GM18505 (cell line): ENCODE data around the gene IKZF1.
"Not testable (repeated sequence)": the region's sequence is repeated elsewhere in the genome, so short reads cannot be mapped to it uniquely, and the experiment has no call there.

Experiments used
- ATAC-seq: cut with Tn5 transposase; IDR thresholded peaks from one replicate; pipeline ENCODE4 v1.9.1; 2021; ENCODE audit not compliant: unreplicated experiment
- POLR2A ChIP-seq: IDR thresholded peaks from 4 replicates; pipeline ENCODE4 v1.6.1; 2011; ENCODE audit warnings: borderline replicate concordance; ENCODE audit not compliant: insufficient read depth, insufficient read length; ENCODE audit errors: extremely low read depth

The IKZF1 gene

DNA sequence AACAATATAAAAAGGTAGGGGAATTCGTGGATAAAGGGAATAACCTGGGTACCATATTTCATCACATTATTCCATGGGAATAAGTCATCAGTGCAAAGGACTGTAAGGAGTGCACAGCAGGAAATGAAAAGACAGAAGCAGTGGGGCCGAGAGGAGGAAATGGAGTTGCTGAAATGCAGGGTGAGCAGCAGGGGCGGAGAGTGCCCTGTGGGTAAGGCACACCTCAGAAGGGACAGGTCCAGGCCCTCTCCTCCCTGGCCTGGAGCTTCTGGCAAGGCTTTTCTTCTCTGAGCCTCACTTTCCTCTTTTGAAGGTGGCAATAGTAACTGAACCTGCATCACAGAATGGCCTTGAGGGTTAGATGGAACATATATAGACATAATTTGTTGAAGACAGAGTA is 26.2 kb downstream of the IKZF1 start:
- no peak for ATAC-seq
- TF ChIP-seq POLR2A, result no peak

DNA sequence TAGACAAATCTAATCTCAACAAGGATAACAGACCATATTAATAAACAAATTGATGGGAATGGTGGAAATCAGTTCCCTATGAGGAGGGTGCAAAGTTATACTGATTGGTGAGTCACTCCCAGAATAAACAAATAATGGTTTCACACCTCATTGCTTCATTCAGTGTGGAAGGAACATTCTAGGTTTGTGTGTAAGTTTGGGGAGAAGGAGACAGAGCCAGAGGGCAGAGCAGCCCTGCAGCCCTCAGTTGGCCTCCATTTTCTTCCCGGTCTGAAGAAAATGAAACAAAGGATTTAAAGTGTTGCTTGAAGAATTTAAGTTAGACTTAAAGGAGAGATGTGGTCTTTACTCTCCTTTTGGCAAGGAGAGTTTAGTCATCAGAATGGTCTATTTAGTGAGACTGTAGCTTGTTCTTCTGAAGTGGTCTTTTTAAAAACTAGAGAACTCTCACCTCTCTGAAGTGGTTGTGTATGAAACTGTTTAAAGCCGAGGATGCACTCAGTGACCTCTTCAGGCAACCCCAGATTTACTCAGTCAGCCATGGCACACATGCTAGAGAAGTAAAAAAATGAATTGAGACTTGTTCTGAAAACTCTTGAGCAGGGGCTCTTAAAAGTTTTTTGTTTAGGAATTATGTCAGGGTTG is 27.2 kb downstream of the IKZF1 start:
- TF ChIP-seq POLR2A, result no peak
- ATAC-seq, result peak; percentile 52

DNA sequence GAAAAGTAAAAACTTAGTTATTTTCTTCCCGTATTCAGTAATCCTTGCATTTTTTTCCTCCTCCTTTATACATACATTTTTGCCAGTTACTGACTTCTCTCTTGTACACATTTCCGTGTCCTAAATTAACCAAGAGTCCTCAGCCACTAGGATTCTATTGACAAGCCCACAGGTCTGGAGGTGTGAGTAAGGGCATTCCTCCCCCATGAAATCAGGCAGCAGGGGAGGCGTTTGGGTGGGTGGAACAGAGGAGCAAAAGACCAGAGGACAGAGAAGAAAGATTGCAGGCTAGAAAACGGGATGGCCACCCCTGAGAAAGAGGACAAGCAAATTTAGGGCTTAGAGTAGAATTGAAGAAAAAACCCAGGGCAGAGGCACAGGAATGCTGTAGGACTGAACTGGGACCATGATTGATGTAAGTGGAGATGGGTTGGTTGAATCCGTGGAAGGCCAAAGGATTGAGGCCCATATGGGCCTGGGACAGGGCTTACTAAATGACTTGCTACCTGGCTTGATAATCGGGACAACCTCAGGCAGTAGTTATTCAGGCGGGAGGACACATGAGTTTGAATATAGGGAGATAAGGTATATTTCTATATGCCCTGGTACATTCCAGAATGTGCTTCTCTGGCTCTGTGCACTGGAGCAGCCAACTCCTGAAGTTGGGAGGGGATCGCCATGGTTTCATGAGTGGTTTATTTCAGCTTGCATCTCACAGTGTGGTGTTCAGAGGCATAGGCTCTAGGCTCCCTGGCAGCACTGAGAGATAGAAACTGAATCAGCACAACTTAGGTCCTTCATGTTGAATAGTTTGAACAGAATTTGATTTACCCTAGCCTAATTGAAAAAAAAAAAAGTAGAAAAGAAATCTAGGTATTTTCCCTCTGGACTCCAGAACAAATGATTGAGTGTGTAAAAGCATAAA is 28.0 kb downstream of the IKZF1 start:
- ATAC-seq, result no peak
- TF ChIP-seq POLR2A, result no peak

DNA sequence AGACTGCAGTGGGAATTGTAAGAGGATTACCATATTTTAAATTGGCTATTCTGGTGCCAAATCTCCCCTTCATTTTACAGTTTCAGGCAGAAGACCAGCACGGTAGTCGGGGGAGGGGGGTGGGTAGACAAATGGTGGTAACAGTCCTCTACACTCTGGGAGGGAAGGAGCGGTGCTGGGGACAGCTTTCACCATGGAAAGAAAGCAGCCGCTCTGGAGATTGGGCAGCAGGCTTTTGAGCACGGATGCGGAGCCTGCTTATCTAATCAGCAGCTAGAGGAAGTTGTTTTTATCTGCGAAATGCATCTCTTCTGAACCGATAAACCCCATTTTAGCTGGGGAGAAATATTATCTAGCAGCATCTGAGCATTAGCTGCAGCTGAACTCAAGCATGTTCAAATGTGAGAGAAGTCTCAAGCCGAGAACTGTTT is 28.7 kb downstream of the IKZF1 start:
- no peak for ATAC-seq
- TF ChIP-seq POLR2A, result no peak

DNA sequence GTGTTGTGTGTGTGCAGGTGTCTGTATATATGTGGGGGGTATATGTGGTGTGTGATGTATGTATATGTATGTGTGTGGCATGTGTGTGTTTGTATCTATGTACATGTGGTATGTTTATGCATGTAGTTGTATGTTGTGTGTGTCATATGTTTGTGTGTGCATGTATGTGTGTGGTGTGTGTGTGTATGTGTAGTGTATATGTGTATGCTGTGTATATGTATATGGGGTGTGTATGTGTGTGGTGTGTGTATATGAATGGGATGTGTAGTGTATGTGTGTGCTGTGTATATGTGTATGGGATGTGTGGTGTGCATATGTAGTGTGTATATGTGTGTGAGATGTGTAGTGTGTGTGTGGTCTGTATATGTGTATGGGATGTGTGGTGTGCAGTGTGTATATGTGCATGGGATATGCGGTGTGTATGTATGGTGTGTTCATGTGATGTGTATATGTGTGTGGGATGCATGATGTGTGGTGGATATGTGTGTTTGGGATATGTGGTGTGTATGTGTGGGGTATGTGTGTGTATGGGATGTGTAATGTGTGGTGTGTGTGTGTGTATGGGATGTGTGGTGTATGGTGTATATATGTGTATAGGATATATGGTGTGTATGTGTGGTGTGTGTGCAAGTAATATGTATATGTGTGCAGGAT is 30.0 kb downstream of the IKZF1 start:
- TF ChIP-seq POLR2A, result no peak
- no peak for ATAC-seq

DNA sequence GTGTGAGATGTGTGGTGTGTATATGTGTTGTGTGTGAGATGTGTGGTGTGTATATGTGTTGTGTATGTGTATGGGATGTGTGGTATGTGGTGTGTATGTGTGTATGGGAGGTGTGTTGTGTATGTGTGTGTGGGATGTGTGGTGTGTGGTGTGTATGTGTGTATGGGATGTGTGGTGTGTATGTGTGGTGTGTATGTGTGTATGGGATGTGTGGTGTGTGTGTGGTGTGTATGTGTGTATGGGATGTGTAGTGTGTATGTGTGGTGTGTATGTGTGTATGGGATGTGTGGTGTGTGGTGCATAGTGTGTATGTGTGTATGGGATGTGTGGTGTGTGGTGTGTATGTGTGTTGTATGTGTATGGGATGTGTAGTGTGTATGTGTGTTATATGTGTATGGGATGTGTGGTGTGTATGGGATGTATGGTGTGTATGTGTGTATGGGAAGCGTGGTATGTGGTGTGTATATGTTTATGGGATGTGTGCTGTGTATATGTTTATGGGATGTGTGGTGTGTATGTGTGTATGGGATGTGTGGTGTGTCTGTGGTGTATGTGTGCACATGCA is 30.8 kb downstream of the IKZF1 start:
- no peak for ATAC-seq
- TF ChIP-seq POLR2A, result no peak

DNA sequence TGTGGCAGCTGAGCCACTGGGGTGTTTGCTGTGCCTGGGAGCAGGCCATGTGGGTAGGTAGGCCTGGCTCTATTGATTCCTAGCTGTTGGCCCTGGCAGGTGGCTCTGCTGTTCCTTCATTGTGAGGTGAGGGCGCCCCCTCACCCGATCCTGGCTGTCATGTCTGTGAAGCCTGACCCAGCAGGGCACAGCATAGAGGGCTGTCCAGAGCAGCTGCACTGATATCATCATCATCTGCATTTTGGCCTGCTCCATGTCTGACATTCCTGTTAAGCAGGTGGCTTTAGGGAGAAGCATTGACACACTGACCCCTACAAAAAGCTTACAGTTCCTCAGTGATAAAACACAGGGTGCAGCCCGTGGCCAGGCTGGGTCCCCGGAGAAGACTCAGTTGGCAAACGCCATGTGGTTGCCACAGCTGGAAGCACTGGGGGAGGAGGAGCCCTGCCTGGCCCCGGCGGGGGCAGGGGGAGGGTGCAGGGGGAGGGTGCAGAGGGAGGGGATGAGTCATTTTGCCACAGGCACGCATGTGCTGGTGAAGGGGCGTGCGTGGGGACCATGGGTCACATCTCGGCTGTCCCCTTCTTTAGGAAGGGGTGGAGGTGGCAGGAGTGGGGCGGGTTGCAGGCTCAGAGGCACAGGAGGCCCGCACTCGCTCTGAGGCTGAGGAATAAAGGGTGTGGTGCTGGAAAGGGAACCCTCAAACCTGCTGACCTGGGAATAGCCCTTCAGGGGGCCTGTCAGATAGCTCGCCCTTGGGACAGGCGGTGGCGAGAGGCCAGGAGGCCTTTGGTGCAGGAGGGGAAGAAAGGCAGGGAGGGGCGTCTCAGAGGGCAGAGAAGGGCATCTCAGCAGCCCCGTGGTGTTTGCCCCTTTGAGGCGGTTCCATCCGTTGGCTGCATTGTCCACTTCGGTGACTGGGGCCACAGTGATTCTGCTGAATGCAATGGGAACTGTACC is 31.6 kb downstream of the IKZF1 start:
- no peak for ATAC-seq
- TF ChIP-seq POLR2A, result no peak

DNA sequence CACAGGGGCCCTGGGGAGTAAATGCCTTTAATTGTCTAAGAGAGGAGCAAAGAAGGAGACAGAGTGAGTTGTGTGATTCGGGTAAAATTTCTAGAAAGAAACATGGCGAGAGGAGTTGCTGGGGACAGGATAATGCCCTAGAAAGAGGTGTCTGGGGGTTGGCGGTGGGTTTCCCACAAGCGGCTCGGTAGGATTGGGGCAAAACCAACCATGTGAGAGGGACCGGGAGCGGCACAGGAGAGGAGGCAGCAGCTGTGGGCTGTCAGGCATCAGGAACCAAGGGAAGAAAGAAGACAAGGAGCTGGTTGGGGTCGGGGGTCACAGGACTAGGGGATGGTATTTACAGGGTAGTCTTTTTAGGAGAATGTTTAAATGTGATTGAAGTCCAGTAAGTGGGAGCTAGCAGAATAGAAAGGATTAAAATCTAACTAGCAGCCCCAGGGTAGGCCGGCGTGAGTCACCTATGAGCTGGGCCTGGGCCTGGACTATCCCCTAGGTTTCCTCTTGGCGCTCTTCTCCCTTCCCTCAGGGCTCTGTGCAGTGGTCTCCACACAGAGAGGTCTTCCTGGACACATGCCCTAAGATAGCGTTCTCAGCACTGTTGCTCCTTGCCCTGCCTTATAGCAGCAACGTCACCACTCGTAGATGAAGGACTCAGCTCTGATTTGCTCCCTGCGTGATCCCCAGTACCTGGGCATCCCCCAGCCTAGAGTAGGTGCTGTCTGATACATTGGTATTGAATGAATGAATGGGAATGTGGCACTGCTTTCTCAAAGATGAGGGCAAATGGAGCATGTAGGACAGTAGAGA is 32.6 kb downstream of the IKZF1 start:
- TF ChIP-seq POLR2A, result no peak
- ATAC-seq, result no peak

DNA sequence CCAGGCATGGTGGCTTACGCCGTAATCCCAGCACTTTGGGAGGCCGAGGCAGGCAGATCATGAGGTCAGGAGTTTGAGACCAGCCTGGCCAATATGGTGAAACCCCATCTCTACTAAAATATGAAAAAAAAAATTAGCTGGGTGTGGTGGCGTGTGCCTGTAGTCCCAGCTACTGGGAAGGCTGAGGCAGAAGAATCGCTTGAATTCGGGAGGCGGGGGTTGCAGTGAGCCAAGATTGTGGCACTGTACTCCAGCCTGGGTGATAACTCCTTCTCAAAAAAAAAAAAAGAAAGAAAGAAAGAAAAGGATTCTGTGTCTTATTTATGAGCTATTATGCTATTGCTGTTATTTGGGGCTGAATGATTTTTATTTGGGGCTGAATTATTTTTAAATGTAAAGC is 35.0 kb downstream of the IKZF1 start:
- ATAC-seq, result not testable (repeated sequence)

DNA sequence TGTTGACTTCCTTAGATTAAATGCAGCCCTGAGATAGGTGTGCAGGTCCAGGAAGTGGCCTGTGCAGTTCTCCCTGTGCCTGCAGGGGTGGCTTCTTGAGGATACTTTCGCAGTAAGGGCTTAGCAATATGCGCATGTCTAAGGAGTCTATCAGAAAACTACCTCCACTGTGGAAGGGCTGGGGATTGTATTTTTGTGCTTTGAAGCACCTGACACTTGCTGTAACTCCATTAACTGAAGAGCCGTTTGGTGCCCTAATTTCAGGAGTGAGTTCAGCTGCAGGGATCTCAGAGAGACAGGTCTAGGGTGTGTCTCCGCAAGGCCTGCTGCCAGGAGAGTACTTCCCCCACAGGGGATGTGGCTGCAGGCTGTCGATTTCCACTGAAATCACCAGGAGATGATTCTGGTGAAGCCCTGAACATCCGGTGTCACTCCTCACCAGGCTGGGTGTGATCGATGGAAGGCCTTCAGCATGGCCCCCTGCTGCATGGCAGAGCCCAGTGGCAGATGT is 35.5 kb downstream of the IKZF1 start:
- no peak for TF ChIP-seq POLR2A
- no peak for ATAC-seq

DNA sequence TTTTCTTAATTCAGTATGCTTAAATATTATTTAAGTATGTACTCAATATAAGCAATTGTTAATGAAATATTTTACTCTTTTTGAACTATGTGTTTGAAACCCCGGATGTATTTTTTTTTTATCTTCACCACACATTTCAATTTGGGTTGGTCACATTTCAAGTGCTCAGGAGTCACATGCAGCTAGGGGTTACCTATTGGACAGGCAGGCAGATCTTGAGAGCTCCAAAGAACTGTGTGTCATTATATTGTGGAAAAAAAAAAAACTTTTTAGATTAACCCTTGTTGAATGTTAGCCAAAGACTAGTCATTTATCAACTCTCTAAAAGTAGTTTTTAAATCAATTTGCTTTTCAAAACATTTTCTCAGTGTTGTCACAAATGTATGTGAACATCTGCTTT is 37.2 kb downstream of the IKZF1 start:
- no peak for TF ChIP-seq POLR2A
- no peak for ATAC-seq
